H1 (cell line): ENCODE results near the gene CCDC30. TPM values are rescaled to one million over a fixed set of nuclear protein-coding genes. Genes with fewer than 3 reads are reported as not detected.

Source experiments
- CTCF ChIA-PET: fragments of 300-600 bp; sonication (Branson Sonifier 250); formaldehyde crosslinking; loops from one replicate; lab custom pipeline; 2021; ENCODE audit not compliant: partially characterized antibody; lab: Charles Lee
- POLR2A ChIA-PET: fragments of 300-600 bp; sonication (Branson Sonifier 250); formaldehyde crosslinking; loops from one replicate; lab custom pipeline; 2021; ENCODE audit warnings: inconsistent platforms; ENCODE audit not compliant: partially characterized antibody; lab: Charles Lee
- DNase-seq, 2 experiments: peaks; one replicate each; pipeline versions ENCODE4 v3.0.0 to v3.0.0-alpha.2; 2010 to 2022; ENCODE audit warnings: low spot score in 2 of 2, low read depth in 1 of 2, mixed read lengths in 1 of 2
- FAIRE-seq: peaks from 2 replicates; lab custom pipeline; 2011; peaks lifted over from hg19 to GRCh38; lab: Jason Lieb, UNC
- H2AFZ ChIP-seq: 2 replicates; pipeline ENCODE4 v1.8.1; 2012; ENCODE audit warnings: low read length, inconsistent platforms
- H2AK5ac ChIP-seq: 2 replicates; pipeline ENCODE4 v1.6.1; 2013; ENCODE audit warnings: low read depth, low read length
- H2BK120ac ChIP-seq: replicated peaks from 2 replicates; pipeline ENCODE3; 2013; ENCODE audit warnings: low read depth, low read length, inconsistent platforms
- H2BK12ac ChIP-seq: 2 replicates; pipeline ENCODE4 v1.6.1; 2013; ENCODE audit warnings: low read depth, low read length
- H2BK15ac ChIP-seq: 2 replicates; pipeline ENCODE4 v1.6.1; 2013; ENCODE audit warnings: low read length
- H2BK20ac ChIP-seq: 2 replicates; pipeline ENCODE4 v1.6.1; 2013; ENCODE audit warnings: low read length
- H2BK5ac ChIP-seq: 2 replicates; pipeline ENCODE4 v1.6.1; 2013; ENCODE audit warnings: low read depth, low read length
- H3K14ac ChIP-seq: 2 replicates; pipeline ENCODE4 v1.6.1; 2013; ENCODE audit warnings: inconsistent platforms; ENCODE audit not compliant: insufficient read length
- H3K18ac ChIP-seq: 2 replicates; pipeline ENCODE4 v1.6.1; 2013; ENCODE audit warnings: low read length; ENCODE audit errors: extremely low read depth
- H3K23ac ChIP-seq: 2 replicates; pipeline ENCODE4 v1.6.1; 2013; ENCODE audit warnings: inconsistent platforms; ENCODE audit not compliant: insufficient read length
- H3K23me2 ChIP-seq: 2 replicates; pipeline ENCODE4 v1.6.1; 2013; ENCODE audit warnings: low read depth, low read length
- H3K27ac ChIP-seq: 2 replicates; pipeline ENCODE4 v1.6.1; 2011; ENCODE audit warnings: low read depth, low read length, inconsistent platforms
- H3K27me3 ChIP-seq, 4 experiments: replicated peaks in 1 of 4; 1 replicate in 1 of 4; 2 replicates in 3 of 4; pipeline versions ENCODE4 v1.6.1 to v1.8.1; 2011 to 2013; ENCODE audit warnings: low read length in 3 of 4, mild to moderate bottlenecking in 3 of 4, inconsistent platforms in 2 of 4, mixed read lengths in 2 of 4, moderate library complexity in 1 of 4; ENCODE audit not compliant: control insufficient read depth in 3 of 4, insufficient read depth in 3 of 4; ENCODE audit errors: extremely low read depth in 1 of 4
- H3K36me3 ChIP-seq, 4 experiments: 2 replicates each; pipeline versions ENCODE4 v1.6.1 to v1.8.1; 2011 to 2013; ENCODE audit warnings: mild to moderate bottlenecking in 4 of 4, low read length in 3 of 4, moderate library complexity in 2 of 4, control low read depth in 1 of 4, inconsistent platforms in 1 of 4; ENCODE audit not compliant: insufficient read depth in 4 of 4, control insufficient read depth in 2 of 4
- H3K4ac ChIP-seq: replicated peaks from 2 replicates; pipeline ENCODE3; 2013; ENCODE audit warnings: low read length, low read depth, mixed read lengths, inconsistent platforms; ENCODE audit not compliant: insufficient read length
- H3K4me1 ChIP-seq, 4 experiments: replicated peaks in 1 of 4; 1 replicate in 1 of 4; 2 replicates in 3 of 4; pipeline versions ENCODE4 v1.6.1 to v1.8.1; 2011 to 2013; ENCODE audit warnings: low read length in 3 of 4, inconsistent platforms in 2 of 4, mixed read lengths in 1 of 4; ENCODE audit not compliant: insufficient read depth in 4 of 4, control insufficient read depth in 3 of 4
- H3K4me2 ChIP-seq, 2 experiments: 2 replicates each; pipeline versions ENCODE4 v1.6.1 to v1.8.1; 2011 to 2013; ENCODE audit warnings: low read depth in 2 of 2, low read length in 2 of 2, control low read depth in 1 of 2, inconsistent platforms in 1 of 2, mild to moderate bottlenecking in 1 of 2; ENCODE audit not compliant: insufficient read depth in 1 of 2
- H3K4me3 ChIP-seq, 4 experiments: fragments of 200-600, 300-600 bp in 1 of 4; sonication (generic), shearing (Covaris generic), sonication (Bioruptor Twin) in 1 of 4; 2 replicates each; pipeline versions ENCODE4 v1.5.1 to v1.8.1; 2011 to 2016; ENCODE audit warnings: low read length in 4 of 4, low read depth in 3 of 4, control low read depth in 2 of 4, inconsistent platforms in 2 of 4, mild to moderate bottlenecking in 2 of 4, mixed read lengths in 1 of 4, moderate library complexity in 1 of 4; ENCODE audit not compliant: insufficient read depth in 2 of 4; ENCODE audit errors: extremely low read depth in 1 of 4
- H3K56ac ChIP-seq: replicated peaks from 2 replicates; pipeline ENCODE3; 2013; ENCODE audit warnings: low read depth, mild to moderate bottlenecking, mixed read lengths, low read length, inconsistent platforms; ENCODE audit not compliant: insufficient read length
- H3K79me1 ChIP-seq: 2 replicates; pipeline ENCODE4 v1.6.1; 2013; ENCODE audit warnings: low read depth, low read length, control low read depth
- H3K79me2 ChIP-seq, 2 experiments: 2 replicates each; pipeline versions ENCODE4 v1.6.1 to v1.8.1; 2012 to 2013; ENCODE audit warnings: low read length in 2 of 2, mild to moderate bottlenecking in 2 of 2, inconsistent platforms in 1 of 2; ENCODE audit not compliant: insufficient read depth in 2 of 2, control insufficient read depth in 1 of 2
- H3K9ac ChIP-seq, 4 experiments: replicated peaks in 1 of 4; 1 replicate in 1 of 4; 2 replicates in 3 of 4; pipeline versions ENCODE4 v1.6.1 to v1.8.1; 2011 to 2013; ENCODE audit warnings: low read depth in 3 of 4, low read length in 3 of 4, control low read depth in 2 of 4, mild to moderate bottlenecking in 2 of 4, moderate library complexity in 2 of 4, inconsistent platforms in 1 of 4; ENCODE audit errors: extremely low read depth in 1 of 4
- H3K9me3 ChIP-seq, 2 experiments: 2 replicates each; pipeline versions ENCODE4 v1.6.1 to v1.8.1; 2012 to 2013; ENCODE audit warnings: mild to moderate bottlenecking in 2 of 2, moderate library complexity in 2 of 2, control low read depth in 1 of 2, inconsistent platforms in 1 of 2, low read depth in 1 of 2, low read length in 1 of 2, mixed read lengths in 1 of 2; ENCODE audit not compliant: insufficient read depth in 2 of 2
- H4K20me1 ChIP-seq, 2 experiments: replicated peaks in 1 of 2; 2 replicates each; pipeline versions ENCODE3 to v1.8.1; 2011 to 2013; ENCODE audit warnings: inconsistent platforms in 2 of 2, low read length in 2 of 2, mild to moderate bottlenecking in 1 of 2; ENCODE audit not compliant: insufficient read depth in 2 of 2, control insufficient read depth in 1 of 2
- H4K5ac ChIP-seq: 2 replicates; pipeline ENCODE4 v1.6.1; 2013; ENCODE audit warnings: low read length, low read depth, mixed read lengths, inconsistent platforms; ENCODE audit not compliant: insufficient read length
- H4K8ac ChIP-seq: 2 replicates; pipeline ENCODE4 v1.8.0; 2013; ENCODE audit warnings: mild to moderate bottlenecking, moderate library complexity, low read length, inconsistent platforms; ENCODE audit not compliant: insufficient read depth; ENCODE audit errors: extremely low read depth
- H4K91ac ChIP-seq: replicated peaks from 2 replicates; pipeline ENCODE3; 2013; ENCODE audit warnings: low read length, mixed read lengths, inconsistent platforms; ENCODE audit not compliant: insufficient read length
- POLR2A ChIP-seq, 2 experiments: IDR thresholded peaks; 1 replicate in 1 of 2; 2 replicates in 1 of 2; pipeline ENCODE4 v1.6.1; 2011; ENCODE audit warnings: low read depth in 2 of 2, low read length in 2 of 2, mild to moderate bottlenecking in 2 of 2; ENCODE audit errors: control extremely low read depth in 1 of 2
- SP1 ChIP-seq: IDR thresholded peaks from 2 replicates; pipeline ENCODE4 v1.6.1; 2011; ENCODE audit warnings: low read depth, low read length
- WGBS, 2 experiments: shearing (Covaris generic) in 1 of 2; methylation state at CpG; one replicate each; pipeline versions ENCODE4 v1.1.6 to v1.1.7; 2013 to 2015; ENCODE audit warnings: low lambda C conversion rate in 2 of 2, mixed read lengths in 2 of 2, inconsistent platforms in 1 of 2, low coverage in 1 of 2, missing lambda C conversion rate in 1 of 2; ENCODE audit not compliant: insufficient replicate concordance in 2 of 2, insufficient coverage in 1 of 2, insufficient read length in 1 of 2; ENCODE audit errors: extremely low coverage in 1 of 2, missing lambda C conversion rate in 1 of 2; 5-methylcytosine and 5-hydroxymethylcytosine counted together
- polyA plus RNA-seq, 7 experiments: library from polyadenylated mRNA; depleted of rRNA in 3 of 7; stranded (reverse) in 5 of 7; unstranded in 2 of 7; fragments of >200 nt in 5 of 7; fragments of 200-250 nt in 2 of 7; gene quantifications; 1 replicate in 5 of 7; 2 replicates in 1 of 7; 4 replicates in 1 of 7; pipeline versions ENCODE4 v1.2.1 to v1.2.3, GENCODE V29; 2011 to 2013; ENCODE audit warnings: missing spikeins in 2 of 7, mixed read lengths in 2 of 7
- total RNA-seq: library from RNA; stranded (reverse); fragmentation: NEBNext Ultra II Directional; extraction: Animal tissue kit (Norgen Biotek cat#: 25700); gene quantifications from 2 replicates; pipeline ENCODE4 v1.2.1, GENCODE V29; 2021

The CCDC30 gene
- total and polyA plus RNA-seq, 2 of the 8 experiments (the other 6 are each of a cell fraction or from before 2014, with no cell fraction given) = 0.60 to 1.8 TPM

DNA sequence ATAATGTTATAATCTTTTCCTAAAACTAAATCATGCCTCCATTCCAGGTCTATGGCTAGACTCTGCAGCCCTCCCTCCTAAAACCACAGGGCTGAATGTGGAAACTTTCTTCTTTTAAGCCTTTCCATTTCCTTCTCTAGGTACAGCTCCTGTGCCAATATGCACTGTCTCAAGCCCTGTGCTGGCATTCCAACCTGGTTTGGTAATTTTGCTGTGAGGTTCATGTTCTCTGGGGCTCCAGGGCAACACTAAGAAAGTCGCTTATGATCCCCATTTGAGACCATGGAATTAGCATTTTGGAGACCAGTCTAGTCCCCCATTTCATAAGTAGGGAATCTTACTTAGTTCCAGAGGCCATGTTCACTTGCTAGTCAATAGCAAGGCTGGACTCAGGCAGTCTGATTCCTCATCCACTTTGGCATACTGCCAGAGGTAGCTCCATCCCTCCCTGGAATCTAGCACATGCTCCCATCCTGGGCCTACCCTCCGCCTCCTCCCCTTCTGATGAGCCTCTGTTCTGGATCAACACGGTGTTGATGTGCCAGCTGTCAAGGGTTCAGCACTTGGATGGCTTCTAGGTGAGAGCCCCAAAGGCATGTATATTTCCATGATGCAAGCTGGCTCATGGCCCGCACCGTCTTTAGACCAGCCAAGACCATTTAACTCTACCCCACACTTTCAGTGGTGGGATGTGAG is 43.8 kb upstream of the CCDC30 start:
- TF ChIP-seq SP1 = no peak
- no peak for TF ChIP-seq POLR2A (IDR thresholded peaks at IDR 0.05; ENCODE audit: control extremely low read depth in 1 of 2, low read depth in 2 of 2, low read length in 2 of 2)
- H3K23me2 ChIP-seq = no peaks in the 10 kb centered on the region
- H3K14ac ChIP-seq = no peak overlapping the region
- POLR2A ChIA-PET = no interaction called here
- no peak overlapping the region for H2BK15ac ChIP-seq
- H3K79me1 ChIP-seq = no peaks in the 10 kb centered on the region
- H3K4ac ChIP-seq = no peak overlapping the region
- no peaks in the 10 kb centered on the region for H4K20me1 ChIP-seq
- H3K27me3 ChIP-seq = no peaks in the 10 kb centered on the region
- DNase-seq (no peak), FAIRE-seq (no peak)
- no peak overlapping the region for H2AK5ac ChIP-seq
- no peaks in the 10 kb centered on the region for H3K9me3 ChIP-seq
- H4K5ac ChIP-seq = no peak overlapping the region
- H3K9ac ChIP-seq = no peak overlapping the region
- no peak overlapping the region for H4K8ac ChIP-seq
- 87% methylated on average over 5 of the region's 5 CpGs; no CpG with 5 or more reads in 1 of the 2 experiments for WGBS, 2 experiments
- H3K4me2 ChIP-seq = no peak overlapping the region
- H2BK12ac ChIP-seq = peak overlapping the region; percentile 32; the same call in 1 of the 2 replicates
- H2BK20ac ChIP-seq = no peak overlapping the region
- CTCF ChIA-PET = interaction anchor here (1.1 to 1.5 kb wide), 2 partner anchors 11 to 32 kb away, joined by 4 to 5 read pairs; no protein-coding TSS in a partner anchor
- H4K91ac ChIP-seq = no peak overlapping the region
- H3K4me3 ChIP-seq = no peak overlapping the region
- H3K23ac ChIP-seq = no peak overlapping the region
- no peak overlapping the region for H3K27ac ChIP-seq
- H3K79me2 ChIP-seq = no peaks in the 10 kb centered on the region
- H3K56ac ChIP-seq = no peak overlapping the region
- H2AFZ ChIP-seq = no peak overlapping the region
- no peak overlapping the region; the same call in 1 of the 2 replicates for H3K18ac ChIP-seq
- no peak overlapping the region for H2BK5ac ChIP-seq
- no peaks in the 10 kb centered on the region for H3K36me3 ChIP-seq
- H3K4me1 ChIP-seq = peaks cover 0 to 10% (median 5%) of the 10 kb centered on the region in 4 experiments; a peak in 3 of 7 replicates
- H2BK120ac ChIP-seq = no peak overlapping the region
